ENCODE measurements around the gene MISP. TPM values are rescaled to one million over a fixed set of nuclear protein-coding genes. Genes with fewer than 3 reads are reported as not detected.

Gene MISP
- total RNA-seq, 1 donor from 2014 or later, result not detected

DNA sequence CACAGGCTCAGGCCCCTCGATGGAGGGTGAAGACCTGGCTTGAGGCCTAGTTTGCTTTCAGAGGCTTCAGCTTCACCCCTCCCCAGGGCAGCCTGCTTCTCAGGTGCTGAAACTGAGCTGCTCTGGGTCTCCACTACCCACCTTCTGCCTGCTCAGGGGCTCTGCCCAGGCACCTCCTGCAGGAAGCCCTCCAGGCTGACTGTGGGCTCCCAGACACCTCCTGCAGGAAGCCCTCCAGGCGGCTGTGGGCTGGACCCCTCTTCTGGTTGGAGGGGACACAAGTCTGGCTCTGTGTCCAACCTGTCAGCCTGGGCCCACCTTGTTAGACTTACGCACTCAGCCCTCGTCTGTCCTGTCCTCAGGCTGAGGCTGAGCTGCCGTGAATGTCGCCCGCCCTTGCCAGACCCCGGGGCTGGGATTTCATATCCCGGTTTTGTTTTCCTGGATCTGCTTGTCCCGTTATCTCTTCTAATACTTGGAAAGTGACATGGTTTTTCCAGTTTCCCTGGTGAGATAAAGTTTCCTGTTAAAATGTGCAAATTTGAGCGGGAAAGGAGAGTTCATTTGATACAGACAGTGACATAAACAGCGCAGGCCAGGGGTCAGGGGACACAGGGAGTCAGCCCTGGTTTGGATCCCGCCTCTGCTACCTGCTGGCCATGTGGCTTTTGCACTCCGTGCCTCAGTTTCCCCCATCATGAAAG is 20.8 kb upstream of the MISP start:
- H3K9me3 ChIP-seq (ENCODE audit: low read depth), result no peaks in the 10 kb centered on the region
- H3K36me3 ChIP-seq, result no peaks in the 10 kb centered on the region
- H3K9me3 Mint-ChIP-seq, result no peaks in the 10 kb centered on the region
- H3K79me2 ChIP-seq (ENCODE audit: low read depth), result no peaks in the 10 kb centered on the region
- H3F3A ChIP-seq (ENCODE audit: low read depth), result peaks cover 14% of the 10 kb centered on the region
- H3K4me1 ChIP-seq, result no peaks in the 10 kb centered on the region
- H4K20me1 ChIP-seq (ENCODE audit: low read depth), result peaks cover 19% of the 10 kb centered on the region
- no peak overlapping the region for H2AFZ ChIP-seq (replicated peaks)
- H3K4me3 ChIP-seq, result no peak overlapping the region
- peaks cover 6% of the 10 kb centered on the region for H3K4me1 Mint-ChIP-seq
- no peak overlapping the region for H3K4me3 Mint-ChIP-seq
- no peak overlapping the region for H3K27ac Mint-ChIP-seq
- H3K27me3 Mint-ChIP-seq (ENCODE audit: insufficient read depth, low read depth), result peaks cover 5% of the 10 kb centered on the region
- no peak overlapping the region for H3K27ac ChIP-seq
- TF ChIP-seq EZH2phosphoT487 (IDR thresholded peaks at IDR 0.05) (no peak), EZH2 (IDR thresholded peaks at IDR 0.05) (no peak)
- TF ChIP-seq, protein P1, sequence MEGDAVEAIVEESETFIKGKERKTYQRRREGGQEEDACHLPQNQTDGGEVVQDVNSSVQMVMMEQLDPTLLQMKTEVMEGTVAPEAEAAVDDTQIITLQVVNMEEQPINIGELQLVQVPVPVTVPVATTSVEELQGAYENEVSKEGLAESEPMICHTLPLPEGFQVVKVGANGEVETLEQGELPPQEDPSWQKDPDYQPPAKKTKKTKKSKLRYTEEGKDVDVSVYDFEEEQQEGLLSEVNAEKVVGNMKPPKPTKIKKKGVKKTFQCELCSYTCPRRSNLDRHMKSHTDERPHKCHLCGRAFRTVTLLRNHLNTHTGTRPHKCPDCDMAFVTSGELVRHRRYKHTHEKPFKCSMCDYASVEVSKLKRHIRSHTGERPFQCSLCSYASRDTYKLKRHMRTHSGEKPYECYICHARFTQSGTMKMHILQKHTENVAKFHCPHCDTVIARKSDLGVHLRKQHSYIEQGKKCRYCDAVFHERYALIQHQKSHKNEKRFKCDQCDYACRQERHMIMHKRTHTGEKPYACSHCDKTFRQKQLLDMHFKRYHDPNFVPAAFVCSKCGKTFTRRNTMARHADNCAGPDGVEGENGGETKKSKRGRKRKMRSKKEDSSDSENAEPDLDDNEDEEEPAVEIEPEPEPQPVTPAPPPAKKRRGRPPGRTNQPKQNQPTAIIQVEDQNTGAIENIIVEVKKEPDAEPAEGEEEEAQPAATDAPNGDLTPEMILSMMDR (IDR thresholded peaks at IDR 0.05), result no peak
- no peak for DNase-seq (ENCODE audit: low spot score)
- no peak overlapping the region for H3K9ac ChIP-seq
- no peaks in the 10 kb centered on the region for H3K27me3 ChIP-seq
- no peak overlapping the region for H3K4me2 ChIP-seq
- H3K36me3 Mint-ChIP-seq, result peaks cover 10% of the 10 kb centered on the region

GRCh38 chr19:731000-731399 is 19.9 kb upstream of the MISP start:
- Histone ChIP-seq H2AFZ (replicated peaks) (no peak overlapping the region), H3K4me2 (no peak overlapping the region), H4K20me1 (ENCODE audit: low read depth) (peaks cover 17% of the 10 kb centered on the region), H3K4me3 (no peak overlapping the region), H3K36me3 (no peaks in the 10 kb centered on the region), H3F3A (ENCODE audit: low read depth) (peaks cover 14% of the 10 kb centered on the region), H3K9ac (no peak overlapping the region), H3K9me3 (ENCODE audit: low read depth) (no peaks in the 10 kb centered on the region), H3K4me1 (no peaks in the 10 kb centered on the region), H3K27me3 (no peaks in the 10 kb centered on the region), H3K27ac (no peak overlapping the region), H3K79me2 (ENCODE audit: low read depth) (no peaks in the 10 kb centered on the region)
- peaks cover 2% of the 10 kb centered on the region for H3K27me3 Mint-ChIP-seq (ENCODE audit: insufficient read depth, low read depth)
- no peak for DNase-seq (ENCODE audit: low spot score)
- H3K9me3 Mint-ChIP-seq, result no peaks in the 10 kb centered on the region
- peaks cover 3% of the 10 kb centered on the region for H3K4me1 Mint-ChIP-seq
- no peak for TF ChIP-seq EZH2 (IDR thresholded peaks at IDR 0.05)
- TF ChIP-seq EZH2phosphoT487 (IDR thresholded peaks at IDR 0.05), result no peak
- TF ChIP-seq, protein P1 (IDR thresholded peaks at IDR 0.05), result no peak
- no peak overlapping the region for H3K4me3 Mint-ChIP-seq
- peaks cover 10% of the 10 kb centered on the region for H3K36me3 Mint-ChIP-seq
- H3K27ac Mint-ChIP-seq, result no peak overlapping the region

DNA sequence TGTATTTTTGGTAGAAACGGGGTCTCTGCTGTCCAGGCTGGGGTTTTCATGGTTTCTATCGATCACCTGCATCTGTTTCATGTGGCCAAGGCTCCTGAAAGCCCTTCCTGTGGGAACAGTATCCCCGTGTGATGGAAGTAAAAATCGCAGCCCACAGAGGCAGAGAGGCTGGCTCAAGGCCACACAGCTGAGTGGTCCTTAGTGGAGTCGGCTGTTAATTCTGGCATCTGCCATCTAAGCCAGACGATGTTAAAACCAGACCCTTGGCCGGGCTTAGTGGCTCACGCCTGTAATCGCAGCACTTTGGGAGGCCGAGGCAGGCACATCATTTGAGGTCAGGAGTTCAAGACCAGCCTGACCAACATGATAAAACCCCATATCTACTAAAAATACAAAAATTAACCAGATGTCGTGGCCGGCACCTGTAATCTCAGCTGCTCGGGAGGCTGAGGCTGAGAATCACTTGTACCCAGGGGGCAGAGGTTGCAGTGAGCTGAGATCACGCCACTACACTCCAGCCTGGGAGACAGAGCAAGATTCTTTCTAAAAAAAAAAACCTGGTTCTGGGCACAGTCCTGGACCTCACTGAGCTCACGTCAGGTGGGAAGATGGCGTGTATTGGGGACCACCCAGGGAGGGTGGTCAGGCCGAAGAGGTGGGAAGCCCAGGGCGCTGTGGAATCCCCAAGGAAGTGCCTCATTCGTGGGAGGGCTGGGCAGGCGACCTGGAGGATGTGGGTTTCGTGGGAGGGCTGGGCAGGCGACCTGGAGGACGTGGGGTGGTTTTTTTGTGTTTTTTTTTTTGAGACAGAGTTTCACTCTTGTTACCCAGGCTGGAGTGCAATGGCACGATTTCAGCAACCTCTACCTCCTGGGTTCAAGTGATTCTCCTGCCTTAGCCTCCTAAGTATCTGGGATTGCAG is 18.5 kb upstream of the MISP start:
- H3K27me3 Mint-ChIP-seq (ENCODE audit: insufficient read depth, low read depth), result no peaks in the 10 kb centered on the region
- H2AFZ ChIP-seq (replicated peaks), result no peak overlapping the region
- peaks cover 4% of the 10 kb centered on the region for H3F3A ChIP-seq (ENCODE audit: low read depth)
- H3K36me3 Mint-ChIP-seq, result peaks cover 9% of the 10 kb centered on the region
- no peak overlapping the region for H3K27ac ChIP-seq
- H4K20me1 ChIP-seq (ENCODE audit: low read depth), result peaks cover 8% of the 10 kb centered on the region
- H3K36me3 ChIP-seq, result no peaks in the 10 kb centered on the region
- H3K27ac Mint-ChIP-seq, result no peak overlapping the region
- H3K4me1 ChIP-seq, result no peaks in the 10 kb centered on the region
- TF ChIP-seq, protein P1 (IDR thresholded peaks at IDR 0.05), result no peak
- no peak for TF ChIP-seq EZH2phosphoT487 (IDR thresholded peaks at IDR 0.05)
- H3K9me3 Mint-ChIP-seq, result no peaks in the 10 kb centered on the region
- no peak overlapping the region for H3K4me2 ChIP-seq
- H3K27me3 ChIP-seq, result no peaks in the 10 kb centered on the region
- no peak overlapping the region for H3K9ac ChIP-seq
- no peak for DNase-seq (ENCODE audit: low spot score)
- no peak overlapping the region for H3K4me3 ChIP-seq
- no peaks in the 10 kb centered on the region for H3K9me3 ChIP-seq (ENCODE audit: low read depth)
- H3K4me1 Mint-ChIP-seq, result peaks cover 5% of the 10 kb centered on the region
- H3K79me2 ChIP-seq (ENCODE audit: low read depth), result no peaks in the 10 kb centered on the region
- H3K4me3 Mint-ChIP-seq, result no peak overlapping the region

Data from neural progenitor cell (in vitro differentiated cells).